Ishikawa (cell line): ENCODE measurements around the gene KIAA0513.

ENCODE experiments used
- CEBPB ChIP-seq: IDR thresholded peaks from 2 replicates; pipeline ENCODE4 v1.6.1; 2012
- CREB1 ChIP-seq: IDR thresholded peaks from 2 replicates; pipeline ENCODE4 v1.6.1; 2012; ENCODE audit warnings: low read depth
- EGR1 ChIP-seq: IDR thresholded peaks from 2 replicates; pipeline ENCODE4 v1.6.1; 2012
- EP300 ChIP-seq: IDR thresholded peaks from 2 replicates; pipeline ENCODE4 v1.6.1; 2012; ENCODE audit warnings: borderline replicate concordance
- FOXM1 ChIP-seq: IDR thresholded peaks from 2 replicates; pipeline ENCODE4 v1.6.1; 2012; ENCODE audit warnings: low read depth, borderline replicate concordance
- NFIC ChIP-seq: IDR thresholded peaks from 2 replicates; pipeline ENCODE4 v1.6.1; 2012
- RAD21 ChIP-seq: IDR thresholded peaks from 2 replicates; pipeline ENCODE4 v1.6.1; 2012; ENCODE audit warnings: low read depth
- TAF1 ChIP-seq: IDR thresholded peaks from 2 replicates; pipeline ENCODE4 v1.6.1; 2012; ENCODE audit warnings: low read depth, mild to moderate bottlenecking
- TCF12 ChIP-seq: IDR thresholded peaks from 2 replicates; pipeline ENCODE4 v1.6.1; 2012; ENCODE audit warnings: low read depth
- TEAD4 ChIP-seq: IDR thresholded peaks from 2 replicates; pipeline ENCODE4 v1.6.1; 2012
- YY1 ChIP-seq: IDR thresholded peaks from 2 replicates; pipeline ENCODE4 v1.6.1; 2012; ENCODE audit warnings: low read depth
- ZBTB7A ChIP-seq: IDR thresholded peaks from 2 replicates; pipeline ENCODE4 v1.6.1; 2012; ENCODE audit warnings: low read depth
- TF ChIP-seq, protein P1 (sequence below): IDR thresholded peaks from 2 replicates; pipeline ENCODE4 v1.6.1; 2012
- TF ChIP-seq, protein P2 (sequence below): IDR thresholded peaks from 2 replicates; pipeline ENCODE4 v1.6.1; 2012
- TF ChIP-seq, protein P3 (sequence below): IDR thresholded peaks from 2 replicates; pipeline ENCODE4 v1.6.1; 2012; ENCODE audit warnings: low read depth, mild to moderate bottlenecking

KIAA0513 gene

DNA sequence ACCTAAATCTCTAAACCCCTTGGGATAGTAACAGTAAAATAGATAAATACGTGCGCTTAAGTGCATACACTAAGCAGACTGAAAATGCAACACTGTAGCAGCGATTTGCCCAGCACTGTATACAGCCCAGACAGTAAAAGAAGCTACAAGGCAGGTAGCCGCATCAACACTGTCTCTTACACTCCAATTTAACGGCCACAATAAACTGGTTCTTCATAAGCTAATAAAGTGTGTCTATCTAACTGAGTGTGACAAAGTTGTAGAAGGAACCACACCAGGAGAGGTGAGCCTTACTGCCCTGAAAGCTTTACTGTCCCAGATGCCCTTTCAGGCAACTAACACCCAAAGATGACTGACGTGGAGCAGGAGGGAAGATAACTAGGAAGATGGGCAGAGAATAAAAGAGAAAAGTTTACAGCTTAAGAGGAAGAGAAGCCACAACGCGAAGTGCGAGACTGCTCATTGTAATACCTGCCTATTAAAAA lies 17.1 kb upstream of the KIAA0513 start:
- TF ChIP-seq CREB1: no peak
- TF ChIP-seq, protein P1, sequence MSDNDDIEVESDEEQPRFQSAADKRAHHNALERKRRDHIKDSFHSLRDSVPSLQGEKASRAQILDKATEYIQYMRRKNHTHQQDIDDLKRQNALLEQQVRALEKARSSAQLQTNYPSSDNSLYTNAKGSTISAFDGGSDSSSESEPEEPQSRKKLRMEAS: no peak
- no peak for TF ChIP-seq TEAD4
- no peak for TF ChIP-seq FOXM1
- no peak for TF ChIP-seq YY1
- no peak for TF ChIP-seq RAD21
- no peak for TF ChIP-seq TCF12
- TF ChIP-seq CEBPB: no peak
- TF ChIP-seq, protein P2, sequence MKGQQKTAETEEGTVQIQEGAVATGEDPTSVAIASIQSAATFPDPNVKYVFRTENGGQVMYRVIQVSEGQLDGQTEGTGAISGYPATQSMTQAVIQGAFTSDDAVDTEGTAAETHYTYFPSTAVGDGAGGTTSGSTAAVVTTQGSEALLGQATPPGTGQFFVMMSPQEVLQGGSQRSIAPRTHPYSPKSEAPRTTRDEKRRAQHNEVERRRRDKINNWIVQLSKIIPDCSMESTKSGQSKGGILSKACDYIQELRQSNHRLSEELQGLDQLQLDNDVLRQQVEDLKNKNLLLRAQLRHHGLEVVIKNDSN: no peak
- no peak for TF ChIP-seq TAF1
- TF ChIP-seq NFIC: no peak
- no peak for TF ChIP-seq EGR1
- TF ChIP-seq ZBTB7A: no peak
- TF ChIP-seq, protein P3, sequence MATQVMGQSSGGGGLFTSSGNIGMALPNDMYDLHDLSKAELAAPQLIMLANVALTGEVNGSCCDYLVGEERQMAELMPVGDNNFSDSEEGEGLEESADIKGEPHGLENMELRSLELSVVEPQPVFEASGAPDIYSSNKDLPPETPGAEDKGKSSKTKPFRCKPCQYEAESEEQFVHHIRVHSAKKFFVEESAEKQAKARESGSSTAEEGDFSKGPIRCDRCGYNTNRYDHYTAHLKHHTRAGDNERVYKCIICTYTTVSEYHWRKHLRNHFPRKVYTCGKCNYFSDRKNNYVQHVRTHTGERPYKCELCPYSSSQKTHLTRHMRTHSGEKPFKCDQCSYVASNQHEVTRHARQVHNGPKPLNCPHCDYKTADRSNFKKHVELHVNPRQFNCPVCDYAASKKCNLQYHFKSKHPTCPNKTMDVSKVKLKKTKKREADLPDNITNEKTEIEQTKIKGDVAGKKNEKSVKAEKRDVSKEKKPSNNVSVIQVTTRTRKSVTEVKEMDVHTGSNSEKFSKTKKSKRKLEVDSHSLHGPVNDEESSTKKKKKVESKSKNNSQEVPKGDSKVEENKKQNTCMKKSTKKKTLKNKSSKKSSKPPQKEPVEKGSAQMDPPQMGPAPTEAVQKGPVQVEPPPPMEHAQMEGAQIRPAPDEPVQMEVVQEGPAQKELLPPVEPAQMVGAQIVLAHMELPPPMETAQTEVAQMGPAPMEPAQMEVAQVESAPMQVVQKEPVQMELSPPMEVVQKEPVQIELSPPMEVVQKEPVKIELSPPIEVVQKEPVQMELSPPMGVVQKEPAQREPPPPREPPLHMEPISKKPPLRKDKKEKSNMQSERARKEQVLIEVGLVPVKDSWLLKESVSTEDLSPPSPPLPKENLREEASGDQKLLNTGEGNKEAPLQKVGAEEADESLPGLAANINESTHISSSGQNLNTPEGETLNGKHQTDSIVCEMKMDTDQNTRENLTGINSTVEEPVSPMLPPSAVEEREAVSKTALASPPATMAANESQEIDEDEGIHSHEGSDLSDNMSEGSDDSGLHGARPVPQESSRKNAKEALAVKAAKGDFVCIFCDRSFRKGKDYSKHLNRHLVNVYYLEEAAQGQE: no peak
- no peak for TF ChIP-seq EP300

GRCh38 chr16:85010931-85011845 lies 16.4 kb upstream of the KIAA0513 start, which contains the start of gene ZDHHC7:
TSS of gene ZDHHC7 (minus strand) at chr16:85011535. CDS start at chr16:84990618, 20,917 bp downstream.
- TF ChIP-seq CREB1: peak; percentile 91
- no peak for TF ChIP-seq RAD21
- TF ChIP-seq EP300: no peak
- TF ChIP-seq NFIC: peak; percentile 7; the same call in 1 of the 2 replicates
- no peak for TF ChIP-seq CEBPB
- TF ChIP-seq TCF12: no peak
- no peak for TF ChIP-seq ZBTB7A
- peak; percentile 38; the same call in 1 of the 2 replicates for TF ChIP-seq YY1
- peak; percentile 95 for TF ChIP-seq TAF1
- TF ChIP-seq, protein P3: peak; percentile 16; the same call in 1 of the 2 replicates
- peak; percentile 22; the same call in 1 of the 2 replicates for TF ChIP-seq TEAD4
- TF ChIP-seq, protein P1: peak; percentile 74

DNA sequence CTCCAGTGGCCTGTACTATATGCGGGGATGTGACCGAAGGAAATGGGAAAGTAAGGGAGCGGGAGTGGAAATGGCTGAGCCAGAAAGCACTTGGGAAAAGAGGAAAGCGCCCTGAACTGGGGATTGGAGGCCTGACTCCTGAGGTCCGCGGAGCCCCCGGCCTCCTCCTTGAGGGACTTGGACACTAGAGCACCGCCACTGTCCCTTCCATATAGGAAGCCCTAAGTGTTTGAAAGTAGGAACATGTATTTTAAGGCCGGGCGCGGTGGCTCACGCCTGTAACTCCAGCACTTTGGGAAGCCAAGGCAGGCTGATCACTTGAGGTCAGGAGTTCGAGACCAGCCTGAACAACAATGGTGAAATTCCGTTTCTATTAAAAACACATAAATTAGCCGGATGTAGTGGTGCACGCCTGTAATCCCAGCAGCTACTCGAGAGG lies 15.7 kb upstream of the KIAA0513 start:
- TF ChIP-seq FOXM1: no peak
- TF ChIP-seq RAD21: no peak
- no peak for TF ChIP-seq ZBTB7A
- TF ChIP-seq, protein P2: no peak
- no peak for TF ChIP-seq EGR1
- TF ChIP-seq TAF1: no peak
- TF ChIP-seq NFIC: no peak
- TF ChIP-seq, protein P1: no peak
- TF ChIP-seq CREB1: no peak
- no peak for TF ChIP-seq TCF12
- no peak for TF ChIP-seq YY1
- TF ChIP-seq, protein P3: no peak
- TF ChIP-seq TEAD4: no peak
- TF ChIP-seq EP300: no peak
- no peak for TF ChIP-seq CEBPB
